ENCODE results near the gene ATG2A.

GRCh38 chr11:64849598-64850356, 67.2 kb downstream of the ATG2A start:
- no peak for TF ChIP-seq POLR2A (IDR thresholded peaks at IDR 0.05)
- no peak for TF ChIP-seq CTCF (IDR thresholded peaks at IDR 0.05)
